ENCODE measurements around the gene RAD9B.
"Not testable (repeated sequence)": the region's sequence is repeated elsewhere in the genome, so short reads cannot be mapped to it uniquely, and the experiment has no call there.

The RAD9B gene

GRCh38 chr12:110501752-110502738 lies at the start of gene RAD9B, which contains the start of gene VPS29:
Gene RAD9B, plus strand, starts transcription at chr12:110502331. Its CDS starts 7 bp downstream, at chr12:110502338.
Gene VPS29, minus strand, starts transcription at chr12:110502111. Its CDS starts 60 bp downstream, at chr12:110502051.
- DNase-seq (ENCODE audit: low spot score) = peak; percentile 96

DNA sequence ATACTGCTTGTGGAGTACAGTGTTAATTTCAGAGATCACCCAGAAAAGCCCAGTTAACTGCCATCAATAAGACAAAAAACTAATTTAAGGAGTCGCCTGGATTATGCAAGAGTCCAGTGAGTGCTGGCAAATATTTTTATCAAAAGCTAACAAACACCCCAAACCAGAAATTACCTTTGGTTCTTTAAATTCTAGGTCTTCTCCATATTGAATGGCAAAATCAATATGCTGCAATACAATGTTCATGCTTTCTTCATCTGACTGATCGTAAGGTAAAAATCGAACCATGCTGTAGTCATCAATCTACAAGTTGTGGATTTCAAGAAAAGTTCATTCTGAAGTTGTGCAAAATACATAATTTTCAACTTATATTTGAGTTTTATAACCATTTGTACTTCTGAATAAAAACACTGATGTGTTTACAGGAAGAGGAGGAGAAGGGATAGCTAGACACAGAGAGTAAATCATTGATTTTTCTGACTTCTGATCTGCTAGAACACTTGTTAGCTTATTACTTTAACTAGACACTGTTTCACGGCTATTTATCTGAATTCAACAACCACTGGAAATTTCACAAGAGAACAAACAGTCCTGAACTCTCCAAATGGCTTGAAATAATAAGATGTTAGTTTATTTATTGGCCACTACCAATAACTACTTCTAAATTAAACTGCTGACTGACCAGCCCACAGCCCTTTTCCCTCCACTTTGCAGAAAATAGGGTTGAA lies 48.4 kb upstream of the RAD9B start:
- DNase-seq (ENCODE audit: low spot score) = no peak

GRCh38 chr12:110458756-110459155 lies 43.4 kb upstream of the RAD9B start:
- no peak for DNase-seq (ENCODE audit: low spot score)

GRCh38 chr12:110461189-110461588 lies 40.9 kb upstream of the RAD9B start:
- DNase-seq (ENCODE audit: low spot score) = not testable (repeated sequence)

- no peak for DNase-seq (ENCODE audit: low spot score)
These were observed 37.1 kb upstream of the RAD9B start for GRCh38 chr12:110465024-110465423.

DNA sequence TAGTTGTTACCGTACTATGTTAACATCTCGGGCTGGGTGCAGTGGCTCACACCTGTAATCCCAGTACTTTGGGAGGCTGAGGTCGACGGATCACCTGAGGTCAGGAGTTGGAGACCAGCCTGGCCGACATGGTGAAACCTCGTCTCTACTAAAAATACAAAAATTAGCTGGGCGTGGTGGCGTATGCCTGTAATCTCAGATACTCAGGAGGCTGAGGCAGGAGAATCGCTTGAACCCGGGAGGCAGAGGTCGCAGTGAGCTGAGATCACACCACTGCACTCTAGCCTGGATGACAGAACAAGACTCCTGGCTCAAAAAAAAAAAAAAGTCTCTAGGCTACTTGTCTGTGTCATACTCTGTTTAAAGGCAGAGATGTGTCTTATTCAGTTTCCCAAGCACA lies 36.4 kb upstream of the RAD9B start:
- DNase-seq (ENCODE audit: low spot score) = not testable (repeated sequence)

GRCh38 chr12:110466791-110467190 lies 35.3 kb upstream of the RAD9B start:
- no peak for DNase-seq (ENCODE audit: low spot score)

GRCh38 chr12:110467847-110468213 lies 34.3 kb upstream of the RAD9B start:
- no peak for DNase-seq (ENCODE audit: low spot score)

- DNase-seq (ENCODE audit: low spot score) = peak; percentile 97
These were observed 33.7 kb upstream of the RAD9B start, which contains the start of the genes FAM216A and GPN3 for GRCh38 chr12:110468214-110469048. Gene FAM216A, plus strand, starts transcription at chr12:110468845. Its CDS starts 31 bp downstream, at chr12:110468876. Gene GPN3, minus strand, starts transcription at chr12:110468257. Its CDS starts 54 bp downstream, at chr12:110468203.

DNA sequence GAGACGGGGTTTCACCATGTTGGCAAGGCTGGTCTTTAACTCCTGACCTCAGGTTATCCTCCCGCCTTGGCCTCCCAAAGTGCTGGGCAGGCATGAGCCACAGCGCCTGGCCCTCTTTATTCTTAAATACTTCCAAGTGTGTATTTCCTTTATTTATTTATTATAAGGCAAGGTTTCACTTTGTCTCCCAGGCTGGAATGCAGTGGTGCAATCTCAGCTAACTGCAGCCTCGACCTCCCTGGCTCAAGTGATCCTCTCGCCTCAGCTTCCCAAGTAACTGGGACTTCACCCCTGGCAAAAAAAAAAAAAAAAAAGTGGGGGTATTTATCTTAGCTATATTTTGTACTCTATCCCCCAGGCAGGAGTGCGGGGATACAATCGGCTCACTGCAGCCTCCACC lies 26.7 kb upstream of the RAD9B start:
- DNase-seq (ENCODE audit: low spot score) = no peak

GRCh38 chr12:110498984-110499706 lies 3.0 kb upstream of the RAD9B start:
- DNase-seq (ENCODE audit: low spot score) = peak; percentile 46

GRCh38 chr12:110501399-110501751 lies 756 bp upstream of the RAD9B start:
- DNase-seq (ENCODE audit: low spot score) = peak; percentile 45

GRCh38 chr12:110503432-110503831 lies 1.3 kb downstream of the RAD9B start:
- no peak for DNase-seq (ENCODE audit: low spot score)

DNA sequence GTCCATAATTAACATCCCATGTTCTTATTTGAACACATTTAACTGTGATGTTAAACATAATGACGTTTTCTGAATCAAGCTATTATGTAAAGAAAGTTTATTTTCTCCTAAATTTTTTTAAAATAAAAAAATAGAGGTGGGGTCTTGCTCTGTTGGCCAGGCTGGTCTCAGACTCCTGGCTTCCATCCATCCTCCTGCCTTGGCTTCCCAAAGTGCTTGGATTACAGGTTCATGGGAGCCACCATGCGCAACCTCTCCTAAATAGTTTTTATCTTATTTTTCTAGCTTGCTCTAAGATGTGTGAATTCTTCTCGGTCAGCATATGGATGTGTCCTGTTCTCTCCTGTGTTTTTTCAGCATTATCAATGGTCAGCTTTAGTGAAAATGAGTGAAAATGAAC lies 3.2 kb downstream of the RAD9B start:
- no peak for DNase-seq (ENCODE audit: low spot score)

- no peak for DNase-seq (ENCODE audit: low spot score)
These were observed 6.0 kb downstream of the RAD9B start for GRCh38 chr12:110508071-110508586.

DNA sequence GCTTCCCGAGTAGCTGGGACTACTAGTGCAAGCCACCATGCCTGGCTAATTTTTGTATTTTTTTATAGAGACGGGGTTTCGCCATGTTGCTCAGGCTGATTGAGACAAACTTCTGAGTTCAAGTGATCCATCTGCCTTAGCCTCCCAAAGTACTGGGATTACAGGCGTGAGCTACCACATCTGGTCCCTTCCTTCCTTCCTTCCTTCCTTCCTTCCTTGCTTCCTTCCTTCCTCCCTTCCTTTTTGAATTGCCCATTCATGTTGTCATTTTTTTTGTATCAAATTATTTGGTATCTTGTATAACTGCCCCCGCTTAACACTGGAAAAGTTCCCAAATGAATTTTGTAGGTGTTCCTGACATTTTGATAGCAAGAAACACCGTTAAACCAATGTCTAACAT lies 11.7 kb downstream of the RAD9B start:
- DNase-seq (ENCODE audit: low spot score) = no peak

GRCh38 chr12:110514363-110514762 lies 12.2 kb downstream of the RAD9B start:
- no peak for DNase-seq (ENCODE audit: low spot score)

DNA sequence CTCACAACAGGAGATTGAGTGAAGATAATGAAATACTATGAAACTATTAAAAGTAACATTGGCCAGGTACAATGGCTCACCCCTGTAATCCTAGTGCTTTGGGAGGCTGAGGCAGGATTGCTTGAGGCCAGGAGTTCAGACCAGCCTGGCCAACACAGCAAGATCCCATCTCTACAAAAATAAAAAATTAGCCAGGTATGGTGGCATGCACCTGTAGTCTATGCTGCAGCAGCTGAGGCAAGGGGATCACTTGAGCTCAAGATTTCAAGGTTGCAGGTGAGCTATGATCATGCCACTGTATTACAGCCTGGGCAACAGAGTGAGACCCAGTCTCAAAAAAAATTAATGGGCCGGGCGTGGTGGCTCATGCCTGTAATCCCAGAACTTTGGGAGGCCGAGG lies 14.9 kb downstream of the RAD9B start:
- DNase-seq (ENCODE audit: low spot score) = no peak

DNA sequence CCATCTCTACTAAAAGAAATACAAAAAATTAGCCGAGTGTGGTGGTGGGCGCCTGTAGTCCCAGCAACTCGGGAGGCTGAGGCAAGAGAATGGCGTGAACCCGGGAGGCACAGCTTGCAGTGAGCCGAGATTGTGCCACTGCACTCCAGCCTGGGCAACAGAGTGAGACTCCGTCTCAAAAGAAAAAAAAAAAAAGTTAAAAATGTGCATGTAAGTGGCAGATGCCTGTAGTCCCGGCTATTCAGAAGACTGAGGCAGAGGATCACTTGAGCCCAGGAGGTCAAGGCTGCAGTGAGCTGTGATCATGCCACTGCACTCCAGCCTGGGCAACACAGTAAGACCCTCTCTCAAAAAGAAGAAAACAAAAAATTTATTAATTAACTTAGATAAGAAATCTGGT lies 15.9 kb downstream of the RAD9B start:
- DNase-seq (ENCODE audit: low spot score) = not testable (repeated sequence)

GRCh38 chr12:110520876-110521712 lies 19.0 kb downstream of the RAD9B start:
- DNase-seq (ENCODE audit: low spot score) = not testable (repeated sequence)
